BLaER1 (cell line): ENCODE measurements around the gene YWHAB.

Source experiments
- H3K27ac ChIP-seq: shearing (Covaris generic); formaldehyde crosslinking; 2 replicates; pipeline ENCODE4 v1.8.1; 2022
- H3K27me3 ChIP-seq: shearing (Covaris generic); formaldehyde crosslinking; 2 replicates; pipeline ENCODE4 v1.8.1; 2022
- H3K36me3 ChIP-seq: shearing (Covaris generic); formaldehyde crosslinking; 2 replicates; pipeline ENCODE4 v1.8.1; 2022
- H3K4me1 ChIP-seq: shearing (Covaris generic); formaldehyde crosslinking; 2 replicates; pipeline ENCODE4 v1.8.1; 2022
- H3K4me2 ChIP-seq: shearing (Covaris generic); formaldehyde crosslinking; 2 replicates; pipeline ENCODE4 v1.8.1; 2022
- H3K4me3 ChIP-seq: shearing (Covaris generic); formaldehyde crosslinking; 2 replicates; pipeline ENCODE4 v1.8.1; 2022
- H3K9ac ChIP-seq: shearing (Covaris generic); formaldehyde crosslinking; 2 replicates; pipeline ENCODE4 v1.8.1; 2022
- H3K9me3 ChIP-seq: shearing (Covaris generic); formaldehyde crosslinking; 2 replicates; pipeline ENCODE4 v1.8.1; 2022
- H4K20me1 ChIP-seq: shearing (Covaris generic); formaldehyde crosslinking; 2 replicates; pipeline ENCODE4 v1.8.1; 2022
- Cebpa-rat ChIP-seq: shearing (Covaris generic); IDR thresholded peaks from 2 replicates; pipeline ENCODE4 v1.8.1; 2022

Gene YWHAB

DNA sequence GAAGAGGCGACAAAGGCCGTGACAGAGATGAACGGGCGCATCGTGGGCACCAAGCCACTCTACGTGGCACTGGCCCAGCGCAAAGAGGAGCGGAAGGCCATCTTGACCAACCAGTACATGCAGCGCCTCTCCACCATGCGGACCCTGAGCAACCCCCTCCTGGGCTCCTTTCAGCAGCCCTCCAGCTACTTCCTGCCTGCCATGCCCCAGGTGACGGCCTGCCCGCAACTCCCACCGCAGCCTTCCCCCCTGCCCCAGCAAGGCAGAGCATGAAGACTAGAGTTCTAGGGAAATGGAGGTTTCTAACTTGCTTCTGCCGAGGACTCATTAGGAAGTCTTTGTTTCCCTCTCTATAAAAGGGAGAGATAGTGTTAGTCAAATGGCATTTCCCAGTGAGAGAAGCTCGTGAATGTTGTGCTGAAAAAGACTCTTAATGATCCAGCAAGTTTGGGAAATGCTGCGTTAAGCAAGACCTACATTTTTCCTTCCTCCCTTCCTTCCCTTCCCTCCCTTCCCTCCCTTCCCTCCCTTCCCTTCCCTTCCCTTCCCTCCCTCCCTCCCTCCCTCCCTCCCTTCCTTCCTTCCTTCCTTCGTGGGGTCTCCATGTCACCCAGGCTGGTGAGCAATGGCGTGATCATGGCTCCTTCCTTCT lies 45.1 kb downstream of the YWHAB start:
- Histone ChIP-seq H3K4me1 (no peaks in the 10 kb centered on the region), H4K20me1 (no peaks in the 10 kb centered on the region), H3K9ac (no peak overlapping the region), H3K27ac (no peak overlapping the region), H3K9me3 (no peaks in the 10 kb centered on the region), H3K4me2 (no peak overlapping the region), H3K36me3 (peaks cover 64% of the 10 kb centered on the region), H3K27me3 (no peaks in the 10 kb centered on the region), H3K4me3 (no peak overlapping the region)
- TF ChIP-seq Cebpa-rat = no peak

DNA sequence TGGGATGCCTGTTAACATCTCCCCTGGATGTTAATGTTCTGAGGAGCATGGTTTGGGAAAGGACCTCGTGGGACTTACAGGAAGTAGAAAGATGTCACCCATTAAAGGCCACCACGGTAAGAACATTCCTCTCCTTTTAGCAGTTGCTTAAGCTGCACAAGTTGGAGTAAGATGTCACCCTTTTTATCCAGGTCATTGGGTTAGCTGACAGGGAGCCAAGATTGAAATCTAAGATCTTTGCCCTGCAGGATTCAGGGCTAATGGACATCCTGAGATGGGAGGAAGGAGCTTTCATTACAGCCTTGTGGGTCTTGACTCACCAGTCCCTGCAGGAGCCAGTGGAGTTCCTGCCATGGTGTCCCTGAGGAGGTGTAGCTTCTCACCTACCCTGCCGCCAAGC lies 46.4 kb downstream of the YWHAB start:
- H3K27me3 ChIP-seq = no peaks in the 10 kb centered on the region
- H4K20me1 ChIP-seq = no peaks in the 10 kb centered on the region
- no peaks in the 10 kb centered on the region for H3K9me3 ChIP-seq
- no peak overlapping the region for H3K27ac ChIP-seq
- H3K4me1 ChIP-seq = no peaks in the 10 kb centered on the region
- TF ChIP-seq Cebpa-rat = no peak
- peaks cover 67% of the 10 kb centered on the region for H3K36me3 ChIP-seq
- no peak overlapping the region for H3K9ac ChIP-seq
- H3K4me2 ChIP-seq = no peak overlapping the region
- H3K4me3 ChIP-seq = no peak overlapping the region

DNA sequence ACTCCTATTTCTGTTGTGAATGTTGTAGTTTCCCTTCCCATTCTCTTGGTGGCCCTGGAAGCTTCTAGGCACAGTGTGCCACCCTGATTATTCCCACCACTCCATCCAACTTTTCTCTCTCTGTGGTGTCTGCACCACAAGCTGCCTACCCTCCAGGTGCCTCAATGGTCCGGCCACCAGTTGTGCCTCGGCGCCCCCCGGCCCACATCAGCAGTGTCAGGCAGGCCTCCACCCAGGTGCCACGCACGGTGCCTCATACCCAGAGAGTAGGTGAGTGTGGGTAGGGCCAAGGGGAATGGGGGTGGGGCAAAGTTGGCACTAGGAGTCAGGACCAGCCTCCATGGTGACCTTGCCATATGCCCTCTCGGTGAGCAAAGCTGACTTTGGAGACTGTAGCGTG lies 47.4 kb downstream of the YWHAB start:
- Histone ChIP-seq H3K4me3 (no peak overlapping the region), H3K4me2 (no peak overlapping the region), H3K4me1 (no peaks in the 10 kb centered on the region), H3K9me3 (no peaks in the 10 kb centered on the region), H3K36me3 (peaks cover 76% of the 10 kb centered on the region), H3K9ac (no peak overlapping the region), H4K20me1 (no peaks in the 10 kb centered on the region), H3K27me3 (no peaks in the 10 kb centered on the region), H3K27ac (no peak overlapping the region)
- no peak for TF ChIP-seq Cebpa-rat

DNA sequence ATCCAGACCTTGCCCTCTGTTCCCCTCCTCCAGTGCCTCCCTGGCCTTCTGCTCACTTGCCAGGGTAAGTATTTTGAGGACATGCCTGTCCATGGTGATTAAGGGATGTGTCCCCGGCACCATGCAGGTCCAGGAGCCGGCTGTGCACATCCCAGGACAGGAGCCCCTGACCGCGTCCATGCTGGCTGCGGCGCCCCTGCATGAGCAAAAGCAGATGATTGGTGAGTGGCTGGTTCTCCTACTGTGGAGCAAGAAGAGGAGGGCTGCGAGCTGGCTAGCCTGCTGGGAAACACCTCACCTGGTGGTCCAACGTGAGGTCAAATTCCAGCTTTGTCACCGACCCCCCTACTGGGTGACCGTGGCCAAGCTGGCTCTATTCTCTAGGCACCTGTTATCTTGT lies 51.0 kb downstream of the YWHAB start:
- no peak for TF ChIP-seq Cebpa-rat
- Histone ChIP-seq H3K9ac (no peak overlapping the region), H3K27me3 (no peaks in the 10 kb centered on the region), H3K36me3 (peaks cover 96% of the 10 kb centered on the region), H4K20me1 (peaks cover 3% of the 10 kb centered on the region; the same call in 1 of the 2 replicates), H3K4me3 (no peak overlapping the region), H3K27ac (no peak overlapping the region), H3K9me3 (no peaks in the 10 kb centered on the region), H3K4me2 (no peak overlapping the region), H3K4me1 (no peaks in the 10 kb centered on the region)

DNA sequence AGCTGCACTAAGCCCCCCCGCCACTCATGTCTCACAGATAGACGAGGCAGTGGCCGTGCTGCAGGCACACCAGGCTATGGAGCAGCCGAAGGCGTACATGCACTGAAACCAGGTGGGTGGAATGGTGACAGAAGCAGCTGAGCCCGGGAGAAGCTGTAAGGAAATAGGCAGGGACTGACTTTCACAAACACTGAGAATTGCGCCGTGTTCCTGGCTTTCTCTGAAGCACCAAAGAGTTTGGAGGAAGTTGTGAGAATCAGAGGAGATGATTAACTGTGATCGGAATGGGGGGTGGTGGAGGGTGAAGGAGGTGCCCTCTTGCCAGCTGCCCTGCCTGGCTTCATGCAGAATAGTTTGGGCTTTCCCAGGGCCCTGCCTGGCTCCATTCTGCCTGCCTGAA lies 53.1 kb downstream of the YWHAB start:
- peaks cover 23% of the 10 kb centered on the region for H4K20me1 ChIP-seq
- no peak overlapping the region for H3K27ac ChIP-seq
- no peak for TF ChIP-seq Cebpa-rat
- H3K9me3 ChIP-seq = no peaks in the 10 kb centered on the region
- no peak overlapping the region for H3K4me3 ChIP-seq
- H3K27me3 ChIP-seq = no peaks in the 10 kb centered on the region
- peaks cover 98% of the 10 kb centered on the region for H3K36me3 ChIP-seq
- no peaks in the 10 kb centered on the region for H3K4me1 ChIP-seq
- H3K4me2 ChIP-seq = no peak overlapping the region
- no peak overlapping the region for H3K9ac ChIP-seq

DNA sequence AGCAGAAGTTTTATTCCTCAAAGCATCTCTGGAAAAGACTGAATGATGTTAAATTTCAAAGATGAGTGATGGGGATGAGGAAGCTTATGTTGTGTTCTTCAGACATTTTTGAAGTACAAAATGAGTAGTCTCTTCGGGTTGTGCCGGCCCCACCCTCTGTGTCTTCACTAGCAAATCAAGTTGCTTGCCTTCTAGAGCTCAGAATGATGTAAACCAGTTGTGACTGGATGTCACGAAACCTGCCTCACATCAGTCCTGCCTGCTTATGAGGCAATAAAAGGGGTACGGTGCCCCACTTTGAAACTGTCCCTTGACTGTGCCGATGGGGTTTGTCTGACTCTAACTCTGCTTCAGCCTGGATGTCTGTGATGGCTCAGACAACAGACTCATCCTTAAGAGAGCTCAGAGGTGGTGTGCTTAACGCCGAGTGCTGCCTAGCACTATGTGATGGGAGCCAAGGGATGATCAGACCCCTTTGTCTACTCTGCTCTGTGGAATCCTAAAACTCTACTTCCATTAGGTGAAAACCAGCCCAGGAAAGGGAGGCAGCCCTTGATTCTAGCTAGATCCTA lies 55.7 kb downstream of the YWHAB start:
- no peak overlapping the region for H3K4me2 ChIP-seq
- peaks cover 100% of the 10 kb centered on the region for H3K36me3 ChIP-seq
- H3K27ac ChIP-seq = no peak overlapping the region
- no peaks in the 10 kb centered on the region for H3K9me3 ChIP-seq
- no peak overlapping the region for H3K4me3 ChIP-seq
- H3K27me3 ChIP-seq = no peaks in the 10 kb centered on the region
- TF ChIP-seq Cebpa-rat = no peak
- no peak overlapping the region for H3K9ac ChIP-seq
- H3K4me1 ChIP-seq = no peaks in the 10 kb centered on the region
- H4K20me1 ChIP-seq = peaks cover 44% of the 10 kb centered on the region

DNA sequence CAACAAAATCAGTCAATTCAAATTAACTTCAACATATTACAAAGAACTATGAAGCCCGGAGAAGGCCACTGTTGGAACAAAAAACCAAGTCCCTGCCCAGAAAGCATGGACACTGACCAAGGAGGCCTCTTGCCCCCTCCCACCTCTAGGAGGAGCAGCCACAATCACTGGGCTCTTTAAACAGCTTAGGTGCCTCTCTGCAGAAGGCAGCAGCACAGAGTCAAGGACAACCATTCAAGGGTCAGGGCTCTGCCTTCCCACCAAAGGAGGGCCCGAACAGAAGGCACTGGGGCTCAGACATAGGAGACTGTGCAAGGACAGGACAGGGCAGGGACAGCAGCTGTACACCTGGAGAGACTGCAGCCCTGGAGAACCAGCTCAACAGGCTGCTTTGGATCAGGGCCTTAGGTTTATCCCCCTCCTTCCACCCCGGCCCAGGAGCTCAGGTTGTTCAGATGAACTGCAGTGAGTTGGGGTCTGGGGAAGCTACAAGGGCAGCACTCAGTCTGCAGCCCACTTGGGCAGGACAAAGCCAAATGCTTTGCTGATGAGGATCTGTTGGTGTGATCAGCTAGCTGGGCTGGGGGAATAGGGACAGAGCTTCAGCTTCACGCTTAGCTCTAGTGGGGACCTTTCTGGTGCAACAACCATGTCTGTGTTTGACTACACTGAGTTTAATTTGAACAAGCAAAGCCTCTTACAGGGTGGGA lies 56.9 kb downstream of the YWHAB start:
- Histone ChIP-seq H3K4me2 (no peak overlapping the region), H3K27me3 (no peaks in the 10 kb centered on the region), H3K27ac (no peak overlapping the region), H3K4me3 (no peak overlapping the region), H3K9ac (no peak overlapping the region), H3K36me3 (peaks cover 100% of the 10 kb centered on the region), H4K20me1 (peaks cover 55% of the 10 kb centered on the region), H3K9me3 (no peaks in the 10 kb centered on the region), H3K4me1 (no peaks in the 10 kb centered on the region)
- TF ChIP-seq Cebpa-rat = no peak

DNA sequence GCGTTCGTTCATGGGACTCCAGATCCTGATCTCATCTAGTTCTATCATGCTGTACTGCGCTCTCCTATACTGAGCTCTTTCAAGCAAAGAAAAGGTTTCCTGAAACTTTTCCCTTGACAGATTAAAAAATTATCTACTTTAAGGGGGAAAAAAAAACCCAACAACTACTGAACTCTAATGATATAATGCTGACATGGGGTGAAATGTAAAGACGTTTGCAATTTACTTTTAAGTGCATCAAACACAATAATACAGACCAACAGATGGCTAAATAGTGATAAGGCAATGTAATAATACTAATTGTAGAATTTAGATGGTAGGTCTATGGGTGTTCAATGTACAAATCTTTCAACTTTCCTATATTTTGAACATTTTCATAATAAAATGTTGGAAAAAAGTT lies 58.3 kb downstream of the YWHAB start:
- peaks cover 64% of the 10 kb centered on the region for H4K20me1 ChIP-seq
- H3K4me1 ChIP-seq = no peaks in the 10 kb centered on the region
- TF ChIP-seq Cebpa-rat = no peak

DNA sequence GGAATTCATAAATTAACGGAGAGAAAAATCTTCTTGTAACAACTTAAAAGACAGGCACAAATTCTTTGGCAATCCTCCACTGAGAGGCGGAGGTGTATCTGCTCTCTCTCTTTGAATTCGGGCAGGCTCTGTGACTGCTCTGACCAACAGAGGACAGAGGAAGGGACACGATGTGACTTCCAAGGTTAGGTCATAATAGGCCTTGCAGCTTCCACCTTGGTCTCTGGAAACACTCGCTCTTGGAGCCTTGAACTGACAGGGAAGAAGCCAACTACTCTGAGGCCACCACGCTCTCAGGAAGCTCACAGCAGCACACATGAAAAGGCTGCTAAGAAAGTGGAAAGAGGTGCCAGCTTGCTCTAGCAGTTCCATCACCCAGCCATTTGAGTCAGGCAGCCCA lies 59.8 kb downstream of the YWHAB start:
- Histone ChIP-seq H3K4me3 (no peak overlapping the region), H4K20me1 (peaks cover 73% of the 10 kb centered on the region), H3K27ac (no peak overlapping the region), H3K4me2 (no peak overlapping the region), H3K4me1 (no peaks in the 10 kb centered on the region), H3K9ac (no peak overlapping the region), H3K36me3 (peaks cover 100% of the 10 kb centered on the region), H3K9me3 (no peaks in the 10 kb centered on the region), H3K27me3 (no peaks in the 10 kb centered on the region)
- no peak for TF ChIP-seq Cebpa-rat

More for the DNA sequence above, 58.3 kb downstream of the YWHAB start:
- Histone ChIP-seq H3K27me3 (no peaks in the 10 kb centered on the region), H3K9me3 (no peaks in the 10 kb centered on the region), H3K4me3 (no peak overlapping the region), H3K4me2 (no peak overlapping the region), H3K27ac (no peak overlapping the region), H3K36me3 (peaks cover 100% of the 10 kb centered on the region), H3K9ac (no peak overlapping the region)

DNA sequence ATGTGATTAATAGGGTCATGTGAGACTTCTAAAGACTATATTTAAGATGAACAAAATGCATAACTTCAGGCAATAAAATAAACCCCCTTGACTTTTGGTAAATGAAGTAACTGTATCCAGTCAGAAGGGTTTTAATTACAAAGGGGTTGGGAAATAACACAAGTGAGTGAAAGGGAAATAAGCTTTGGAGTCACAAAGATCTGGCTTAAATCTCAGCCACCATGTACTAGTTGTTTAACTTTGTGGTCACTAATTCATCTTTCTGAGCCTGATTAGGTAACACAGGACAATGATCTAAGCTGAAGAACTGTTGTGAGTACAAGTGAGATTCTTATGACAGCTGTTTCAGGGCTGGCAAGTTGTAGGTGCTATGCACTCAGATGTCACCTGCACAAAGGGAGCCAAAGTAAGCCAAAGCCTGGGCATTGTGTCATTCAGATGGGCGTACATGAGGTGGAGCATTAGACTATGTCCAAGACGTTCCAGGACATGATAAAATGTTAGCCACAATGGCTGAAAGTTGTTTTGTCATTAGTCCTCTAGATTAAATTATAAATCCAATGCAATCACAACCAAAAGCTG lies 60.9 kb downstream of the YWHAB start:
- peaks cover 100% of the 10 kb centered on the region for H3K36me3 ChIP-seq
- H3K9me3 ChIP-seq = no peaks in the 10 kb centered on the region
- no peak overlapping the region for H3K27ac ChIP-seq
- H3K27me3 ChIP-seq = no peaks in the 10 kb centered on the region
- H3K9ac ChIP-seq = no peak overlapping the region
- no peak overlapping the region for H3K4me3 ChIP-seq
- no peak for TF ChIP-seq Cebpa-rat
- no peaks in the 10 kb centered on the region for H3K4me1 ChIP-seq
- H4K20me1 ChIP-seq = peaks cover 71% of the 10 kb centered on the region
- H3K4me2 ChIP-seq = no peak overlapping the region
